Measurements from ENCODE around the gene RHPN2.

GRCh38 chr19:33063356-33063752 lies 1.3 kb downstream of the RHPN2 start:
- TF ChIP-seq, protein P1, sequence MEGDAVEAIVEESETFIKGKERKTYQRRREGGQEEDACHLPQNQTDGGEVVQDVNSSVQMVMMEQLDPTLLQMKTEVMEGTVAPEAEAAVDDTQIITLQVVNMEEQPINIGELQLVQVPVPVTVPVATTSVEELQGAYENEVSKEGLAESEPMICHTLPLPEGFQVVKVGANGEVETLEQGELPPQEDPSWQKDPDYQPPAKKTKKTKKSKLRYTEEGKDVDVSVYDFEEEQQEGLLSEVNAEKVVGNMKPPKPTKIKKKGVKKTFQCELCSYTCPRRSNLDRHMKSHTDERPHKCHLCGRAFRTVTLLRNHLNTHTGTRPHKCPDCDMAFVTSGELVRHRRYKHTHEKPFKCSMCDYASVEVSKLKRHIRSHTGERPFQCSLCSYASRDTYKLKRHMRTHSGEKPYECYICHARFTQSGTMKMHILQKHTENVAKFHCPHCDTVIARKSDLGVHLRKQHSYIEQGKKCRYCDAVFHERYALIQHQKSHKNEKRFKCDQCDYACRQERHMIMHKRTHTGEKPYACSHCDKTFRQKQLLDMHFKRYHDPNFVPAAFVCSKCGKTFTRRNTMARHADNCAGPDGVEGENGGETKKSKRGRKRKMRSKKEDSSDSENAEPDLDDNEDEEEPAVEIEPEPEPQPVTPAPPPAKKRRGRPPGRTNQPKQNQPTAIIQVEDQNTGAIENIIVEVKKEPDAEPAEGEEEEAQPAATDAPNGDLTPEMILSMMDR (IDR thresholded peaks at IDR 0.05) = no peak
- TF ChIP-seq POLR2A (IDR thresholded peaks at IDR 0.05) (no peak), EP300 (IDR thresholded peaks at IDR 0.05) (no peak)
